ENCODE results near the gene AQP10.

DNA sequence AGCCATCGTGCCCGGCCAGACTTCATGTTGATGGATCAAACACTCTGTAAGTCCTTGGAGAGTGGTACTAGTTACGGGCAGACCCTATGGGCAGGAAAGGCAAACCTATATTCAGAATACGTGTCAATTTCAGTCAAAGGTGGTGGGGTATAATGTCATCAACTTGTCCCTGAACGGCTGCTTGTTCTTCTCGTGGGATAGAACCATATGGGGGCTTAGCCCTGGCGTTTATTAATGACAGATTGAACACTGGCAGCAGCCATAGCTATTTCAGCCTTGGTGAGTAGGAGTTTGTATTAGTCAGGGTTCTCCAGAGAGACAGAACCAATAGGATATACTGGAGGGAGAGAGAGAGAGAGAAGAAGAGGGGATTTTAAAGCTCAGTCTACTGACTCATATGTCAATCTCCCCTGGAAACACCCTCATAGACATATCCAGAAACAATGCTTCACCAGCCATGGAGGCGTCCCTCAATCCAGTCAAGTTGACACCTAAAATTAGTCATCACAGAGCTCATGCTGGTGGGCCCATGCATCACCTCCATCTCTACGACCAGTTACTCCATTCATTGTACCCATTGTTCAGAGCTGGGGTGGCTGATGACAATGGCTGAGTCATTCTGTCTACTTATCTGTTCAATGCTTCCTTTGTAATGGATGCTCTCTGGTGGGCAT, 16.1 kb upstream of the AQP10 start:
- TF ChIP-seq, protein P1, sequence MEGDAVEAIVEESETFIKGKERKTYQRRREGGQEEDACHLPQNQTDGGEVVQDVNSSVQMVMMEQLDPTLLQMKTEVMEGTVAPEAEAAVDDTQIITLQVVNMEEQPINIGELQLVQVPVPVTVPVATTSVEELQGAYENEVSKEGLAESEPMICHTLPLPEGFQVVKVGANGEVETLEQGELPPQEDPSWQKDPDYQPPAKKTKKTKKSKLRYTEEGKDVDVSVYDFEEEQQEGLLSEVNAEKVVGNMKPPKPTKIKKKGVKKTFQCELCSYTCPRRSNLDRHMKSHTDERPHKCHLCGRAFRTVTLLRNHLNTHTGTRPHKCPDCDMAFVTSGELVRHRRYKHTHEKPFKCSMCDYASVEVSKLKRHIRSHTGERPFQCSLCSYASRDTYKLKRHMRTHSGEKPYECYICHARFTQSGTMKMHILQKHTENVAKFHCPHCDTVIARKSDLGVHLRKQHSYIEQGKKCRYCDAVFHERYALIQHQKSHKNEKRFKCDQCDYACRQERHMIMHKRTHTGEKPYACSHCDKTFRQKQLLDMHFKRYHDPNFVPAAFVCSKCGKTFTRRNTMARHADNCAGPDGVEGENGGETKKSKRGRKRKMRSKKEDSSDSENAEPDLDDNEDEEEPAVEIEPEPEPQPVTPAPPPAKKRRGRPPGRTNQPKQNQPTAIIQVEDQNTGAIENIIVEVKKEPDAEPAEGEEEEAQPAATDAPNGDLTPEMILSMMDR (conservative IDR thresholded peaks at IDR 0.05; ENCODE audit: low read length), result no peak
- no peak for TF ChIP-seq EZH2phosphoT487 (IDR thresholded peaks at IDR 0.05; ENCODE audit: borderline replicate concordance, low read depth, low read length)
